WTC11 (cell line): ENCODE measurements around the gene AKAP11.

Source experiments
- NR3C1 ChIP-seq: sonication (generic); formaldehyde crosslinking; conservative IDR thresholded peaks from 2 replicates; pipeline ENCODE4 v1.8.1; 2023; ENCODE audit warnings: low read depth, mild to moderate bottlenecking, missing genetic modification reagents
- TEAD4 ChIP-seq: sonication (generic); formaldehyde crosslinking; IDR thresholded peaks from 2 replicates; pipeline ENCODE4 v1.8.0; 2022; ENCODE audit warnings: mild to moderate bottlenecking, missing genetic modification reagents

DNA sequence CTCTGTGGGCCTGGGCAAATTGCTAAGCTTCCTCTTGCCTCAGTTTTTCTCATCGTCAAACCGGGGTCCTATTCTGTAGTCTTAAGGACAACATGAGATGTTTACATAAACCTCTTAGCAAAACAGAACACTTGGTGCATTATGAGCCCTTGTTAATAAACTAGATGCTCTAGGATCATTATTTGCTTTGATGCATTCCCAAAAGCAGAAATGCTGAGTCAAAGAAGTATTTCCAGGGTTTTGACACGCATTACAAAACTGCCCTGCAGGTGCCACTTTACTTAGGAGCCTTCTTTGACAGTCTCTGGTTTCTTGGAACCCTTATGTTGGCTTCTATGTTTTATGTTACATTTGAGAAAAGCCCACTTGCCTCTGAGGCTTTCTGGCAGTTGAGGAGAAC, 12.1 kb downstream of the AKAP11 start:
- TF ChIP-seq TEAD4 (CRISPR knock-in tag) = no peak
- no peak for TF ChIP-seq NR3C1 (CRISPR knock-in tag)
